Stimulated activated CD4-positive, alpha-beta T cell treated with anti-CD3 and anti-CD28 coated beads, Interleukin-1b, Interleukin-23, amount 100 ng/mL, for 4 hours (primary cell): ENCODE measurements around the gene ATP8B3.

Source experiments
- DNase-seq, 2 donors: peaks; one replicate each; pipeline ENCODE4 v3.0.0-alpha.2; 2020; ENCODE audit warnings: low read depth in 2 of 2

Gene ATP8B3

DNA sequence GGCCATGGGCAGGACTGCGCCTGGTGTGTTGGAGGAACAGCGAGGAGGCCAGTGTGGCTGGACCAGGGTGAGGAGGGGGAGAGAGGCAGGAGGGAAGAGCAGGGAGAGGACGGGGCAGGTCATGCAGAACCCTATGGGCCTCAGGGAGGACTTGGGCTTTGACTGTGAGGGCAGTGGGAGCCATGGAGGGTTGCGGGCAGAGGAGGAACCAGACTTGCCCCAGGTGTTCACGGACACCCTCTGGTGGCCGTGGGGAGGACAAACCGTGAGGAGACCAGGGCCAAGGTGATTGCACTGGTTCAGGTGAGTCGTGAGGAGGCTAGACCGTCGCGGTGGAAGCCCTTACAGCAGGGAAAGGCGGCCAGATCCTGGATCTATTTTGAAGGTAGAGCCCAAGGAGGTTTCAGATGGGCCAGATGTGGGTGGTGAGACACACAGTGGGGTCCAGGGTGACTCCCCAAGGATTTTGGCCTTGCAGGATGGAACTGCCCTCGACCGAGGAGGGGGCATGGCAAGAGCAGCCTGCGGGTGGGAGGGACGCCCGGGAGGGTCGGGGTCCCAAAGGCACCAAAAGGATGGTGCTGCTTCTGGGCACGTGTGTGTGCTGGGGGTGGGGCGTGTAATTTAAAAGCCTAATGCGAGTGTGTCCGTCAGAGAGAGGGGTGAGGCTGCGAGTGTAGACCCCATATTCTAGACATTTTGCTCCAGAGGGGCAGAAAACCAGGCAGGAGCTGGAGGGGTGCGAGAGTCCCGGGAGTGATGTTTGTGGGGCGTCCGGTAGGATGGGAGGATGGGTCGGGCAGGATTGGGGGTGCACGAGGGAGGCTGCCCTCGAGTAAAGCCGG is 39.0 kb upstream of the ATP8B3 start:
- no peak for DNase-seq

DNA sequence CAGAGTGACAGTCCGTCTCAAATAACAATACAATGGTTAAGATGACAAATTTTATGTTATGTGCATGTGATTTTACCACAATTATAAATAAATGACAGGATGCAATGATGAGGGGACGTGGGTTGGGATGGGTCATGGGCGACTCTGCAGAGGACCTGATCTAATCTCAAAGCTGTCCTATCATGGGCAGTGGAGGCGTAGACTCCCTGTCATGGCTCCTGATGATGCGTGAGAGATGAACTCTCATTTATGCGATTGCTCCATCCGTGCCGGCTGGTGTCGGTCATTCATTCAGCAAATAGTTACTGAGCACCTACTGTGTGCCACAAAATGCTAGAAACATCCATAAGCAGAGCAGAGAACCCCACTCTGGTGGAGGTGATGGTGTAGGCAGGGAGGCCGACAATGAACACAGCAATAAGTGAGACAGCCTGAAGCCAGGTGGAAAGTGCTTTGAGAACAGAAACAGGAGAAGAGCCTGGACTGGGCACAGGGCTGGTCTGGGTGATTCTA is 37.9 kb upstream of the ATP8B3 start:
- DNase-seq = no peak

DNA sequence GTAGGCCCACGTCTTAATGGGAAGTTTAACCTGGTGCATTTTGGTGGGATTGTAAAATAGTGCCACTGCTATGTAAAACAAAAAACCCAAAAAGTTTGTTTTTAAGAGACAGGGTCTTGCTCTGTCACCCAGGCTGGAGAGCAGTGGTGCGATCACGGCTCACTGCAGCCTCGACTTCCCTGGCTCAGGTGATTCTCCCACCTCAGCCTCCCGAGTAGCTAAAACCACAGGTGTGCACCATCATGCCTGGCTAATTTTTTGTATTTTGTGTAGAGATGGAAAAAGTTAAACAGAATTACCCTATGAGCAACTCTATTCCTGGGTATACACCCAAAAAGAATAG is 37.0 kb upstream of the ATP8B3 start:
- no peak for DNase-seq

DNA sequence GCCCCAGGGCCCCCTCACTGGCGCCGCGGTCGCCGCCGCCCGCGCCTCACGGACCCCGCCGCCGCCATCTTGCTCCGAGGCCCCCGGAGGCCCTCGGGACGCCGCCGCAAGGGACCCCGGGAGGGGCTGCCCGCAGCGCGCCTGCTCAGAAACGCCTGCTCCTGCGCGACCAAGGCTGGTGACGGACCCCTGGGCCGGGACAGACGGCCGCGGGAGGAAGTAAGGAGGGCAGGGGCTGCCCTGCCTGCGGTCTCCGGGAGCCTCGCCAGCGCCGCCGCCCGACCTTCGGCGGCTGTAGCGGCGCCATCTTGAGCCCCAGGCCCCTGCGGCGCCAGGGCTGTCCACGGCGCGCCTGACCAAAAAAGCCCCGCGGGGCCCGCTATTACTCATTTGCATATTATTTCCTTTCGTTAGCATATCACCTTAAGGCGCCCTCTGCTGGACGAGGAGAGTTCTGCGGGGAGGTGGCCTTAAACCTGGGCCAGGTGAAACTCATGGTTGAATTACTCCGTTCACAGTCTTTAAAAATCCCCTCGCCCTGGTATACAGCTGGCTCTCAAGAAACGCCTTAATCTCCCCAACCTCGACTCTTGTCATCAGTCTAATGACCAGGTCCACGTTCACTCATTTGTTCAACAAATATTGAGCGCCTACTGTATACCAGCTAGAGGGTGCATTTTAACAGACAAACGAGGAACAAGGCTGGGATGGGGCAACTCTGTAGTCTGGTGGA is 36.5 kb upstream of the ATP8B3 start, which contains the start of gene REXO1:
TSS of gene REXO1 (minus strand) at position 85 of the 733 bp plus-strand sequence. CDS start 125 bp downstream, outside the sequence.
- peak; percentile 95 to 99 for DNase-seq

DNA sequence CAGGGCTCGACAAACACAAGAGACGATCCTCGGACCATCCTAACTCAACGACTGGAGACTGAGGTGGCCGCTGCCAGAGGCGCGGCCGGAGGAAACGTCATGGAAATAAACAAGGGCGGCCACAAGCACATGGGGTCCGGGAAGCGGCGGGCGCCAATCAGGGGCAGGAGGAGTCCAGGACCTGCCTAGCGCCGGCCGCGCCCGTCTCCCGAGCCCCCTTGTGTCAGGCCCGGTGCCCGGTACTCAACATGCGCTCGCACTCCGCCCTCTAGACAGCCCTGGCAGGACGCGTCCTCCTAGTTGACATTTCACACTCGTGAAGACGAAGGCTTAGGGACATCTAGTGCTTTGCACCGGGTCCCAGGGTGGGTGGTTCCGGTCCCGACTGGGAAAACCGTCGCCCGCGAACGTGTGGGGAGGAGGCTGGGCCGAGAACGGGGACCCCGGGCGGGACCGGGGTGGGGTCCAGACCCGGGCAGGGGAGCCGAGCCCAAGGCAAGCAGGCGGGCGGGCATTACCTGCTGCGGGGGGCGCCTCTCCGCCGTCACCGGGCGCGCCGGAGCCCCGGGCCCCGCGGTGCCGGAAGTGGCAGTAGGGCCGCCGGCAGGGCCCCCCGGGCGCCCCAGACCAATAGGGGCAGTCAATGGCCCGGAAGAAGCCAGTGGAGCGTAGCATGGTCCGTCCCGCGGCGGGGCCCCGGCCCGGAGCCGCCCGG is 35.8 kb upstream of the ATP8B3 start:
- peak in 1 of 2 donors; percentile 29 for DNase-seq

DNA sequence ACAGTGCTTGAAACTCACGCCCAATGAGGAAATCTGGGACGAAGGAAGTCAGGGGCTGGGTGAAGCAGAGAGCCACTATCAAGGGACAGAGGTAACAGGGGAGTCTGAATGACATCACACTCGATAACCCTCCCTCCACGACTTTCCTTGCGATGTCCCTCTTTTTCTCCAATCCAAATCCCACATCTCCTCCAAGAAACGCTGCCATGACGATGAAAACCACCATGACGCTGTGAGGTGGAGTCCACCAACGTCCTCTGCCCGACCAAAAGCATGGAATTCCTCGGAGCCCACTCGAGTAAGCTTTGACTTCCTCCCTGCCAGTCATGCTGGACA is 35.2 kb upstream of the ATP8B3 start:
- DNase-seq = no peak

DNA sequence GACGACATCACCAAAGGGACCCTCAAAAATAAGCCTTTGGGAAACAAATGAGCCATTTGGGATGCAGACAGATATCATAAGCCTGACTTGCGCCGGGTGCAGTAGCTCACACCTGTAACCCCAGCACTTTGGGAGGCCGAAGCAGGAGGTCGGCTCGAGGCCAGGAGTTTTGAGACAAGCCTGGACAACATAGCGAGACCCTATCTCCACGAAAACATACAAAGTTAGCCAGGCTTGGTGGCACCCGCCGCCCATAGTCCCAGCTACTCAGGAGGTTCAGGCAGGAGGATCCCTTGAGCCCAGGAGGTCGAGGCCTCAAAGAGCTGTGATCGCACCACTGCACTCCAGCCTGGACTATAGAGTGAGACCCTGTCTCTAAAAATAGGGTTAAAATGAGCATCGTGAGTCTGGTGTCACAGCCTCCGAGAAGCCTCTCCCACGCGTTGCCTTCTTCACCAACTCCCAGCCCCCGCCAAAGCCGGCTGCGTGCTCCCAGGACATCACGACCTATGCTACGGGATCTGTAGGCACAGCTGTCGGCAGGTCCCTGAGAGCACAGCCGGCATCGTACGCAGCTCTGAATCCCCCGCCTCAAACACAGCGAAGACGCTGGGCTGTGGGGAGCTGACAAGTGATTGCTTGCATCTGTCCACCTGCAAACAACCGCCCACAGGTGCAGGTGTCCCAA is 34.6 kb upstream of the ATP8B3 start:
- no peak for DNase-seq

DNA sequence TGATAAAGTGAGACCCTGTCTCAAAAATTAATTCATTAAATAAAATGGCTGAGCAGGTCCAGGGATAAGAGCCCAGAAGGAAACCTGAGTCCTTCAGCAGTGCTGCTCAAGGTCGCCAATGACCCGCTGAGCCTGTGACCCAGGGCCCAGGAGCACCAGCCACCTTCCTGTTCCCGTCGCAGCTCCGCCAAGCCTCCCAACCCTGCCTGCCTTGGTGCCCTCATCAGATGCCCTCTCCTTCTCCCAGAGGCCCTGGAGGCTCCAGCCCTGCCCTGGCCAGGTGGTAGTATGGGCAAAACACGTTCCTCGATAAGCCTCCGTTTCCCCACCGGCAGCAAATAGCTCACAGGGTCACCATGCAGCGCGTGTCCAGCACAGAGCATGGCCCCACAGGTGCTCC is 33.6 kb upstream of the ATP8B3 start:
- no peak for DNase-seq

DNA sequence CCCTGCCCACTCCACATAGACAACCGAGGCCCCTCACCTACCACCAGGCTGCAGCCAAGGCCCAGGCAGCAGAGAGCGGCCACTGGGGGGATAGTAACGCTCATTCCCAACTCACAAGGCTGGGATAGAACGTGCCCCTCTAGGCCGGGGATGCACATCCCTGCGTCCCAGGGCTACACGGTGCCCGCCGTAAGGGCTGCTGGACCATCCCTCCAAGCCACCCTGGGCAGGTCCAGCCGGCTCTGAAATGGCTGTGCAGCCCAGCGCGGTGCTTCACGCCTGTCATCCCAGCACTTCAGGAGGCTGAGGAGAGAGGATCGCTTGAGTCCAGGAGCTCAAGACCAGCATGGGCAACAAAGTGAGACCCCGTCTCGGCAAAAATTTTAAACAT is 33.0 kb upstream of the ATP8B3 start:
- no peak for DNase-seq

DNA sequence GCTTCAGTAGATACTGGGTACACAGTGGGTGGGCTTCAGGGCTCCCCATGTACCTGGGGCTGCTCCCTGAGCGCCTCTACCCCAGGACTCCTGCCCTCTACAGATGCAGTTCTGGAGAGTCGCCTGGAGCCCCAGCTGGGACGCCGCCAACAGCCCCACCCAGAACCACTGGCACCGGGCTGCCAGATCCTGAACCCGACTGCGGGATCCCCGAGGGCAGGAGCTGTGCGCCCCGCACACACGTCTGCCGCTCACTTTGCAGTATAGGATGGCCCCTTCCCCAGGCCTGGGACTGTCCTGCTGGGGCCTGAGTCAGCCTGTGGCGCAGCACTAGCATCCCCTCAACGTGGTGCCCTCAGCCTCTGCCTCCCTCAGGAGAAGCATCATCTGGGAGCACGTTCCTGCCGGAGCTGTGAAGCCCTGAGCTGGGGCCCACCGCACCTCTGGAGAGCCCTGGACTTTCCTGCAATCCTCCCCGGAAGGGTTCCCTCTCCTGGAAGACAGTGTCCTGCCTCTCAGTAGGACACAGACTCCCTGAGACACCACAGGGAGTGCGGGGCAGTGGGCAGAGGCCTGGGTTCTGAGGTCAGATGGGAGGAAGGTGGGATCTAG is 32.5 kb upstream of the ATP8B3 start:
- no peak for DNase-seq

DNA sequence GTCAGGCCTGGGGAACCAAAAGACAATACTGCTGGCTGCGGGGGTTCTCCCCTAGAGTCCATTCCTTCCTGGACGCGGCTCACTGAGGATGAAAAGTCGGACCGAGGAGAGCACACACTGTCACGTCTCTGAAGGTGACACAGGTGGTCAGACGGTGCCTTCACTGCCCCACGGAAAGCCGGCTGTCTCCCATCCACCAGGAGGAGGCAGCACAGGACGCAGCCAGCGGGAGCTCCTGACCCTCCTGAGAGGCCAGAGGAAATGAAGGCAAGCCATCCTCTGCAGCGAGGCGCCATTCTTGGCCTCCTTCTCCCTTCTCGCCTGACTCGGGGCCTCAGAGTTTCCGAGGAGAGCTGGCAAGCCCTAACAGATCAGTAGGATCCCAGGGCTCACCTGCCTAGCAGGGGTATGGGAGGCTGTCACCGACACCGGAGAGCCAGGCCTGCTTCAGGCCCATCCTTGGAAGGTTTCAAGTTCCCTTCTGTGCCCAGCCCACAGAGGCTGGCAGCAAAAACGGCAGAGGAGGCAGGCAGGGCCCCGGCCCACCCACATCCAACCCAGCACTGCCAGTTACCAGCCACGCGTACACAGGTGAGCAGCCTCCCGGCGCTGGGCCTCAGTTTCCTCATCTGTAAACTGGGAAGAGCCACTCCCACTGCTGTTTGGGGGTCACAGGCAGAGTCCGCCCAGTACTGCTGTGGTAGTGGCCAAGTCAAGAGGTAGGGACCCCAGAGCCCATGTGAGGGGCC is 31.7 kb upstream of the ATP8B3 start:
- DNase-seq = no peak

DNA sequence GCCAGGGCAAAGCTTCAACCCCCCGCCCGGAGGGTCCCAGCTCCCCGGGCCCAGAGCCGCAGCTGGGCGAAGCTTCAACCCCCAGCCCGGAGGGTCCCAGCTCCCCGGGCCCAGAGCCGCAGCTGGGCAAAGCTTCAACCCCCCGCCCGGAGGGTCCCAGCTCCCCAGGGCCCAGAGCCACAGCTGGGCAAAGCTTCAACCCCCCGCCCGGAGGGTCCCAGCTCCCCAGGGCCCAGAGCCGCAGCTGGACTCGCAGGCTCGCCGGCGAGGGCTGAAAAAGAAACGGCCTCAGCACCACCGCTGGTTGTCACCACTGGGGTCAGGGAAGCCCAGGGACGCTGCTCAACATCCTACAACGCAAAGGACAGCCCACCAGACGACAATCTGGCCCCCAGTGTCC is 31.0 kb upstream of the ATP8B3 start:
- DNase-seq = no peak

DNA sequence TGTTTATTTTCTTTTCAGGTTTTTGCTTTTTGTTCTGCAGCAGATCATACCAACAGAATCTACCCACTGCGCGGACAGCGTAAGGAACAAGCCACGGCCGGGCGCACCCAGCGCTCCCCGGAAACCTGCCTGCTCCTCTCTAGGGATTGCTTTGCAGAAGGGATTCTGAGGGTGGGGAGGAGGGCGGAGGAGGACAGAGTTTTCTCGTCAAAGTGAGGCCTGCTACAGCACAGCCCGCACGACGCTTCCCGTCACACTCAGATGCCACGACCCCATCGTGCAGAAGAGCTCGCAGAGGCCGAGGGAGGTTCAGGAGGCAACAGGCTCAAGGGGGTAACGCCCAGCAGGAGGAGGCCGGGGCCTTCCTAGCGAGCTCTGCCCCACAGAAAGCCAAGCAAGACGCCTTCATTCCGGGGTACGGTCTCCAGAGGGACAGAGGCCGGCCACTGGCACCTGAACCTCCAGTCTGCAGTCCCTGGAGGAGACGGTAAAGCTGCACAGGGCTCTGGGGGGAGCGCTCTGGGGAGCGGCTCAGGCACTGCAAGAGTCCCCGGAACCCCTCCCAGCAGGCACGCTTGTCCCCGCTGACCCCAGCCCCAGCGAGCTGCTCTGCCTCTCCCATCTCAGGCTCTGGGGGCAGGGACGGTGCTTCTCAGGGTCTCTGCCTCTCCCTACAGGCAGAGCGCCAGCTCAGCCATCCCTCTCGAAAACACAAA is 29.3 kb upstream of the ATP8B3 start:
- DNase-seq = no peak

DNA sequence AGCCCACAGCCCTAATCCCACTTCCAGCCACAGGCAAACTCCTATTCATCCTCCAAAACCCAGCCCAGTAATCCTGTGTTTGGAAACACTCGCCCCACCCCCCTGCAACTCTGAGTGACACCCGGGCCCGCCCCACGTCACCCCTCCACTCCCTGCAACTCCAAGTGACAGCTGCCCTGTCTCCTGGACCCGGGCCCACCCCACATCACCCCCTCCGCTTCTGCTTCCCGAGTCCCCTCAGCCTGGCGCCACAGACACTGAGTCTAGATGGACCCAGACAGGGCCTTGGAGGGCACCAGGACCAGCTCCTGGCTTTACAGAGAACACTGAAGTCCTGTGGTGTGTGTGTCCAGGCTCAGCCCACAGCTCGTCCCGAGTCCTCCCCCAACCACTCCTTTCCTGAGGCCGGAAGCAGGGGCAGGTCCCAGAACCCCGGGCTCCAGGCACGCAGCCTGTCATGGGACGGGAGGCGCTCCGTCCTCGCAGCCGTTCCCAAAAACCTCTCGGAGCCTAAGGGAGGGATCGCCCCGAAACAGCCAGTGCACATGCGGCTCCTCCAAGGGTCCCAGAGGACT is 28.6 kb upstream of the ATP8B3 start:
- DNase-seq = no peak

DNA sequence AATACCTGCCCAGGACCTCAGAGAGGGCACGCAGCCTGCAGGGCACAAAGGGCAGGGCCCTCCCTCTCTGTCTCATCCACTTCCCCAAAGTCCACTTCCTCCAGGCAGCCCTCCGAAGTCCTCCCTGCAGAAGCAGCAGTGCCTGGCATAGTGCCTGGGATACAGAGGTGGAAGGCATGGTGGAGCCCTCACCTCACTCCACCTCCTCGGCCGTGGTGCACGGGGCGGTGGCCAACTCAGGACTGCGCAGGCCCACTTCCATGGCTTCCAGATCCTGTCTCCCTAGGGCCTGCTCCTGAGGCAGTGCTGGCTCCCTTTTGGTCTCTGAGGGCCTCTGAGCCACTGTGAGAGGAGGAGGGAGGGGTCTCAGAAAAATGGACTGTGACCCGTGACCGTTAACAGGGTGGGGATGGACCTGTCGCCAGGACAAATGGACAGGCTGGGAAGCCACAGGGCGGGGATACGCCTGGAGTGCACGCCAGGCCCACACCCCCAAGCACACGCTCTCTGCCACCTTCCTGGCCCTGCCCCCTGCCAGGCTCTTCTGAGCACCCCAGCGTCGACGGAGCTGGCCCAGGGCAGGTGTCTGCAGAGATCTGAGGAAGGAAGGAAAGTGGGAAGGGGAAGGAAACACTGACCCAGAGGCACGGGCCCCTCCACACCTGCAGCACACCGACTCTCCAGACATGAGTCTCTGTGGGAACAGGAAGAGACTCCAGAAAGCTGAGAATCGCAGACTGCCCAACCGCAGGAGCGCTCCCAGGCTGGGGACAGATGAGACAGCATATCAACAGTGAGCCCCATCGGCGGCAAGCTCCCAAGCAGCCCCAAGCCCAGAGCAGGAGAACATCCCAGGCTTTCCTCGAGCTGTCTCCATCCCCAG is 27.8 kb upstream of the ATP8B3 start:
- no peak for DNase-seq

DNA sequence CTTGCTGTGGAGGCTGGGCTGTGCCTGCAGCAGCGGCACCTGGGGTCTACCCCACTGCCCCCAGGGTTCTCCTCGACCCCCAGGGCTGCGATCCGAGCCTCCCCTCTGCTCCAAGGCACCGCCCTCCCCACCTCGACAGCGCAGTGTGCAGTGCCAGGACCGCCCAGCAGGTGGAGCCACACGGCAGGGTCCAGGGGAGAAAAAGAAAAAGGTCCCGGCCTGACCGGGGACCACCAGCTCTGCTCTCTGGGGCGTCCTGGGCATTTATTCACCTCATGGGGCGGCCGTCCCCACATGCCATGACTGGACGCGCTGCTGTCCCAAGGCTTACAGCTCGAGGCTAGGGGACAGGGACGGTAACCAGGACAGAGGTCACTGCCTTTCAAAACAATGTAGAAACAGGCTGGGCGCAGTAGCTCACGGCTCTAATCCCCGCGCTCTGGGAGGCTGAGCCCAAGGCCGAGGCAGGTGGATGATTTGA is 25.6 kb upstream of the ATP8B3 start:
- peak; percentile 41 to 53 for DNase-seq

DNA sequence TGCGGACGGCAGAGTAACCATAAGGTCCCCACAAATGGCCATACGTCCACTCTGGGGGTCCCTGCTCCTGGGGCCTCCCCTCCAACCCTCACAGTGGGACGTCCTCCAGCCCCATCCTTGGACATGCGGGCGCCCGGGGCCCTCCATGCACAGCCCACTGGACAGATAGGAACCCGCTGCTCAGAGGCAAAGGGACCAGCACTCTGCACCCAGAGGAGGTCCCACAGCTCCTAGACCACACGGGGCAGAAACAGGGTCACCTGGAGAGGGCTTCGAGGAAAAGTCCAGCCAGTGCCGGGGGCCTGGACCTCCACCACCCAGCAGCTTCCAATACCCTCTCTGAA is 25.1 kb upstream of the ATP8B3 start:
- DNase-seq = no peak

DNA sequence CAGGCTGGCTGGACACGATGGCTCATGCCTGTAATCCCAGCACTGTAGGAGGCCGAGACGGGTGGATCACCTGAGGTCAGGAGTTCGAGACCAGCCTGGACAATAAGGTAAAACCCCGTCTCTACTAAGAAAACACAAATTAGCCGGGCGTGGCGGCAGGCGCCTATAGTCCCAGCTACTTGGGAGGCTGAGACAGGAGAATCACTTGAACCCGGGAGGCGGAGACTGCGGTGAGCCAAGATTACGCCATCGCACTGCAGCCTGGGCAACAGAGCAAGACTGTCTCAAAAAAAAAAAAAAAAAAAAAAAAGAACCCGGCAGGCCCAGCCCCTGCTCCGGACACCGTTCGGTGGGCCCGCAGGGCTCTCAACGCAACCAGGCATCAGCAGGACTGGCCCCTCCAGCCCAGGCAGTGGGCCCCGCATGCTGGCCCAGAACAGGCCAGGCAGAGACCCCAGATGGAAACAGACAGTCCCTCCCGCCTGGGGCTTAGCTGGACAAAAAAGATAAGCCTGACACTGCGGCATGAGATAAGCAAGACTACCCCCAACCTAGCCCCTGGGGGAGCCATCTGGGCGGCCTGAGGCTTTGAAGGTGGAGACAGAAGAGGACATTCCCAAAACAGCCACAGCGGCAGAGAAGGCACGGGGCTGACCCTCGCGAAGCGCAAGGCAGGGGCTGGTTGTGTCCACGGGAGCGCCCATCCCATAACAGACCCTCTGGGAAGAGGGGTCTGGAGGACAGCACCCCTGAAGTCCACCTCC is 24.6 kb upstream of the ATP8B3 start:
- DNase-seq = no peak
